GM18502 (cell line): ENCODE results near the gene AGBL4.

ENCODE experiments used
- ATAC-seq: cut with Tn5 transposase; IDR thresholded peaks from one replicate; pipeline ENCODE4 v1.9.1; 2021; ENCODE audit warnings: mild to moderate bottlenecking; ENCODE audit not compliant: unreplicated experiment, poor library complexity

Gene AGBL4

DNA sequence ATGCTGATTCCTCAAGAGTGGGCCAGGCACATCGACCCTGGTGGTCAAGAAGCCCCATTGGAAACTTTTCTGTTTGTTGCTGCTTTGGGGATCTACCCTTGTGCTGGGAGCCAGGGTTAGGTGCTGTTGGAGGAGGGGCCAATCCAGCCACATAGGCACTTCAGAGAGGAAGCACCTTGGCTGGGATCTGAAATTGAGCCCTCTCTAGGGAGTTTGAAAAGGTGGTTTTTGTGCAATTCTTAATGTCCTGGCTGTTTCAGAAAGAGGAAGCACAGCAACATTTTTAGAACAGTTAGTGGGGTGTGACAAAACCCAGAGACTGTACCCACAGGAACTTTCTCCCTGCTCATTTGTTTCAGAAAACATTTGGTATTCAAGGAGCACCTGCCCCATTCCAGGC lies 1229.9 kb downstream of the AGBL4 start:
- ATAC-seq = peak; percentile 88

DNA sequence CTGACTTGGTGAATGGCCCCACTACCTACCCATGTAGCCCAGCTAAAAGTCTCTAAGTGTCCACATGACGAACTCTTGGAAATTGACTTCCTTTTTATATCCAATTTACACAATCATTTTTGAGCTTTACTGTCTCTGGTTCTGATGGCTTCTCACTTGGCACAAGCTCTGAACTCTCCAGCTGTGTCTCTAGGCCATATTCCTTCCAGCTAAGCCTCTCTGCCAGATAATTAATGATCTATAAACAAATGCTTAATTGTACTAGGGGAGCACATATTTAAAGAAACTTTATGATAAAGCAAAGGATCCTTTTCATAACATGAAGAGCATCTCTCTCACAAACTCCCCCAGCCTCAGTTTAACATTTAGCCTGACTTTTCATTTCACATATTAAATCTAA lies 1230.8 kb downstream of the AGBL4 start:
- ATAC-seq = no peak

DNA sequence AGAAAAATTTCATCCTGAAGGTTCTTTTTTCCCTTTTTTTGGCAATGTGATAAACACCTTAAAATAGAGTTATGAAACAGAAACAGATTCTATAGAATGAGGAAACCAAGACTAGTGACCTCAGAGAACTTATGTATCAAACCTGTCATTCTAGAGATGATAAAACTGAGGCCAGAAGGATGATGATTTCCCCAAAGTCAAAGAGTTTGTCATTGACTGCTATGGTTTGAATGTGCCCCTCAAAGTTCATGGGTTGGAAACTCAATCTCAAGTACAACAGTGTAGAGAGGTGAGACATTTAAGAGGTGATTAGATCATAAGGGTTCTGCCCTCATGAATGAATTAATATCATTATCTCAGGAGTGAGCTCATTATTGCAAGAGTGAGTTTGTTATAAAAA lies 1233.4 kb downstream of the AGBL4 start:
- ATAC-seq = peak; percentile 45

DNA sequence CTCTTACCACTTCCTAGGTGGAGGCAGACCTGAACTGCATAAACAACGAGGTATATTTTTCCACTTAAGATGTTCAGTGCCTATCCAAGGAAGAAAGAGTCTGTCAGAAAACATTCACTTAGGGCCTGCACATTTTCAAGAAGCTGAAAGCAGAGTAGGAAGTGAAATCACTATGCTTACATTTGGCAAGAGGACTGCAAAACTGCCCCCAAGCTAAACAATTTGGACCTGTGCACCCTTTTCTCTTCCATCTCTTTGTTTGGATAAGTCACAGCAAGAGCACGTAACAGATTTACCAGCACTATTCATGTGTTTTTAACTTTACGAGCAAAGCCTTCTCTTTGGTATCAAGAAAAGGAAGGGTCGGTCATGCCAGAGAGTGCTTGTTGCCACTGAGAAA lies 1233.9 kb downstream of the AGBL4 start:
- ATAC-seq = peak; percentile 13

DNA sequence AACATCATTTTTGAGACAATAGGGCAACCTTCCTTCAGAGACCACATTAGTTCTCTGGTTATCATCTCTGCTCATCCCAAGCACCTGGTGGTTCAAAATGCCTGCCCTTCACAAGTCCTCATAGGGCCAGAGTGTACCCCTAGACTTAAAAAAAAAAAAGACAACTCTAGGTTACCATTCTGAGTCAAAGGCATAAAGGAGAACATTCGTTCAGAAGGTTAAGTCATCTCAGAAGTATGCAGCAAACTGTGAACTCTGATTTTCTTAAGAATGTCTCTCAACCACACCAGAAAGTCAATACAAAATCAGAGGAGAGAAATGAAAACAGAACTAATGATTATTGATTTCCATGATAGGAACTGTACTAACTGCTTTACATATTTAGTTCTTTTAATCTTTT lies 1237.9 kb downstream of the AGBL4 start:
- peak; percentile 67 for ATAC-seq

DNA sequence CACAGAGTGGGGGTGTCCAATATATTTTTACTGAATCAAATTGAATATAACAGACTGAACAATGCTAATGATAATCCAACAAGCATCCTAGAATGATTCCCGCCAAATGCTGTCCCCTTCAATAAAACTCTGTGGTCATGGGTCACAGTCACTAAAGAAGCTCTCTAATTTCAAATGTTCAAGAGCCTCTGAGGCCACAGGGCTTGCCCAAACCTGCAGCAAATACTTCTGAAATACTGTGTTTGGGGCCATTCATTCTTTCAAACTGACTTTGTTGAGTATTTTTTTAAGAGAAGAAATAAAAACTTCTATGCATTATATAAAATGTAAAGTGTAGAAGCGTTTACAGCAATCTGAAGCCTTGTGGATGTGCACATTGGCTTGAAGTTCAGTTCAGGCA lies 1239.5 kb downstream of the AGBL4 start:
- no peak for ATAC-seq

DNA sequence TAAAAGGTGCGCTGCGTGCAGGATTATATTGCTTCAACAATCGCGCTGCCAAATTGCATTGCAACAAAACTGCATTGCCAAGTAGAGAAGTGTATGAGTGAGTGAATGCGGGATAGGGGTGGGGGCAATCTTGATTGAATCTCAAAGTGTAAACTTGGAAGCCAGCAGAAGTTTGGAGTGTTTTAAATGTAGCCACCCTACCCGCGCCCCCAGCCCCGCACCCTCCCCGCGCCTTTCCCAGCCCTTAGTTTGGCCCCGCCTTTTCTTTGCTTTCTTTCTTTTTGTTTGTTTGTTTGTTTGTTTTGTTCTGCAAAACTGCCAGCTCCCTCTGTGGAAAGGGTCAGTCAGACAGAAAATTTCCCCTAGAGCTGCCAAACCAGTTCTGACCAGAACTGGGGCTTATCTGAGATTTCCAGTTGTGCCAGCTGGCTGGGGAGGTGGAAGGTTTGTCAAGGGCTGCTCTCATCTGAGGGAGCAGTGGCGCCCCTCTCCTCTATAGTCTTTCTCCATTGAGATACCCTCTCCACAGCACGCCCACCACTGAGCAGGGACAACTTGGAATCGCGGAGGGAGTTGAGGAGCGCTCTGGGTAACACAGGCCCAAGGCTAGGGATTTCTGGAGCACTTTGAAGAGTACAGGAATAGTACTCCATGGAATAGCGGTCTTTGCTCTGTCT lies 1246.4 kb downstream of the AGBL4 start:
- ATAC-seq = no peak

DNA sequence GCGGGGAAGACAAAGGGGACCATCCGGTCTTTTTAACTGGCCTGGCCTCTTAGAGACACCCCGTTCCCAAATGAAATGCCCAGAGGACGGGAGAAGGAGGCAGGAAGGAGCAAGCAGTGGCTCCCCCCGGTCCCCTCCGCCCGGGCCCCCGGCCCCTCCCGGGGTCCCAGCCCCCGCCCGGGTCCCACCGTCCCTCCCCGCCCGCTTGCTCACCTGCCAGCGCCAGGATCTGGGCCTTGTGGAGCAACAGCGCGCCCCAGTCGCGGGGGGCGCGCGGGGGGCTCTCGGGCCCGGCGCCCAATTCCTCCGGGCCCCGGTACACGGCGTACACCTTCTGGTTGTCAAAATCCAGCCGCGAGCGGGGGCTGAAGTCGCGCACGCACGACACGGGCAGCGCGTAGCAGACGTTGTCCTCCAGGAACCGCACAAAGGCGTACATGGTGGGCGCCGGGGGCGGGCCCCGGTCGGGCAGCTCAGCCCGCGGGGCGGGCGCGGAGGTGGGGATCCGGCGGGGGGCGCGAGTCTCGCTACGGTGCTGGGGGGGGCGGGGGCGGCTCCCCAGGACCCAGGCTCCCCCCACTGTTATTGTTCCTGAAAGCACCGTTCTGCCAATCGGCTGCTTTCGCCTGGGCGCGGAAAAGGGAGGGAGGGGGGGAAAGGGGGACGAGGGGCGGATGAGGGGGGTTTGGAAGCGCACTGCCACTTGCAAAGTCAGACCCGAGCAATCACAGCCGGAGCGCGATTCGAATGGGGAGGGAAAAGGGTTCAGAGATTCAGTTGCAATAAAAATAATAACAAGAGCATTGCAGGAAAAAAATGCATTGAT lies 1247.1 kb downstream of the AGBL4 start, which contains the start of gene BEND5:
BEND5 (minus strand) TSS at position 499 of the 826 bp plus-strand sequence; CDS start at position 439, 60 bp downstream.
- ATAC-seq = peak; percentile 40

DNA sequence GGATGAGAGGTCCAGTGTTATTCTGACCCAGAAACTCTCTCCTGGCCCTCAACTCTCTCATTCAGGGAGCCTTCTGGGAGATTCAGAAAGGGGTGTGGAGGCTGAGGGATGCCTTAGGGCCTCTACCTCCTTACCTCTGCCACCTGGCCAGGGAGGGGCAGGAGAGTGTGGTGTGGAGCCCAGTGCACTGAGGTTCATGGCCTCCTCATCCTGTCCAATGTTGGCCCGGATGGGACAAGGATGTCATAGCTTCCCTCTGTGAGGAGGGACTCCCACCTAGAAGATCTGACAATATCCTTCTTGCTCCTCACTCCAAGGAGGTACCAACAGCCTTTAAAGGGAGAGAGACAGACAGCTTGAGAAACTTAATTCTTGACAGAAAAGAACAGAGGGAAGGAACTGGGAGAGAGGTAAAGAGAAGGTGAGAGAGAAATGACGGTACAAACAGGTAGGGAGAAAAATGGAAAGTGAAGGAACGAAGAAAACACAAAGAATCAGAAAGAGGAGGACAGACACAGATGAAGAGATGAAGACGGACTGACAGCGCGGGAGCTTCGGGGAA lies 1247.8 kb downstream of the AGBL4 start:
- no peak for ATAC-seq

DNA sequence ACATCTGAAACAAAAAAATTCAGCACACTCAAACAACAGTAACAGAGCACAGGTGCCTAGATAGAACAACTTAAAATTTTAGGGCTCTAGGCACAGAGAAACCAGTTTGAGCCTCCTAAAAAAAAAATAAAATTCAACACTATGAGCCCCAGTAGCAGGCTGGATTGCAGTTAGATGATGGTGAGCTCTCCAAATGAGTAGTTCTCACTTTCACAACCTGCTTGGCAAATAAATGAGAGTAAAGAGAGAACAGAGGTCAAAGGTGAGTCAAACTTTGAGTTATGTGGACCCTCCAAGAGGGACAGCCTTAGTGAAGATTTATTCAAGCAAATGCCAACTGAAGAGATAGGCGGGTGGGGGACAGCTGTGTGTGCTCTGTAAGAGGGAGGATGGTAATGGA lies 1250.6 kb downstream of the AGBL4 start:
- ATAC-seq = peak; percentile 66

DNA sequence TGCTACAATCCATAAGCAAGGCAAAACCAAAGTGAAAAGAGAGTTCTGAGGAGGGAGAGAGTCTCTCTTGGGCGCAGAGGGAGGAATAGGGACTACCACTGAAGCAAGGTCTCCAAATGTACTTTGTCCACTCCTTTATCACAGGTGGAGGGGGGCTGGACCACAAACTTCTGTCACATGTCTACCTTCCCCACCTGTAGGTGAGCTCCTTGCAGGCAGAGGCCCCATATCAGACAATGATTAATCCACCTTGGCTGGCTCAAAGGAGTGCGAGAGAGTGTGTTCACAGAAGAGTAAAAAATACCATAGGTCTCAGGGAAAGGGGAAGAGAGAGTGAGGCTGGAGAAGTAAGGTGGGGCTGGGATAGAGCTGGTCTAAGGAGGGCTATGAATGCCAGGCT lies 1251.5 kb downstream of the AGBL4 start:
- ATAC-seq = no peak

DNA sequence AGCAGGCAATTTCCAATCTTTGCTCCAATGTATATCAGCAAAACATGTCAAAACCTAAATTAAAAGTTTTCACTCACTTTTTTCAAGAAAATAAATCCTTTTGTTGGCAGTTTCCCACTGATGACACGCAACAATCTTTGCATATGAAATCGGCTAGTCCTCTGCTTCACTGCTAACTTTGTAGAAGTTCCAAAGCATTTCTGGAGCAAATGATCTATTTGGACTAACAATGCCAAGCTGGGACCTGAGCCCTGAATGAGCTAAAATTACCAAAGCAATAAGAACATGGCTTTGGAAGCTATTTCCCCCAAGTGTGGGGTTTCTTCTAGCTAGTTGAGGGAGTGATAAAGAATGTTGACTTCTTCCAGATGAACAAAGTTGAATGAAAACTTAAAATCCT lies 1252.2 kb downstream of the AGBL4 start:
- no peak for ATAC-seq

DNA sequence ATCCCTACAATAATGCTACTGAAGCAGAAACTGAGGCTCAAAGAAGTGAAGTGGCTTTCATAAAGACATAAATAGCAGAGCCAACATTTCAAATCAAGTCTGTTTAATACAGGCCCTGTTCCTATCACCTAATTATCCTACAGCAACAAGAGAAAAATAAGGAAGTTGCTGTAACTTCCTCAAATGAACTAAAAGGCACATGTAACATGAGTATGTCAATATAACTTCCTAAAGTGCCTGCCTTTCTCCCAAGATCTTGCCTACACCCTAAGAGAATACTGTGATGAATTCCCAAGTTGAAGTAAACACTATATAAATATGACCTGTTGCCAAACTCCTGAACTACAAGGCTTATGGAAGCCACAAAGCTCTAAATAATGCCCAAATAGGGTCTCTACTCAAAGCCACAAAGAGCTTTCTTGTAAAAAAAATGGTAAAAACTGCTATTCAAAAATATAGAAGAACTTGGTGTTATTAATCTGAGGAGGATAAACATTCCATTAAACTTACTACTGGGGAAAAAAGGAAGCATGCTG lies 1255.7 kb downstream of the AGBL4 start:
- no peak for ATAC-seq

DNA sequence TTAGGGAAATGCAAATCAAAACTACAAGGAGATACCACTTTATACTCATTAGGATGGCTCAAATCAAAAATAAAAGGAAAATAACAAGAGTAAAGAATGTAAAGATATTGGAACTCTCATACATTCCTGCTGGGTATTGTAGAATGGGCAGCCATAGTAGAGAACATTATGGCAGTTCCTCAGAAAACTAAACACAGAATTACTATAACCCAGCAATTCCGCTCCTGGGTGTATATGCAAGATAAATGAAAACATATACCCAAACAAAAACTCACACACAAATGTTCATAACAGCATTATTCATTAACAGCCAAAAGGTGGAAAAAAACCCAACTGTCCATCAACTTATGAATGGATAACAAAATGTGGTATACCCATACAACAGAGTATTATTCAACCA lies 1258.4 kb downstream of the AGBL4 start:
- ATAC-seq = no peak

DNA sequence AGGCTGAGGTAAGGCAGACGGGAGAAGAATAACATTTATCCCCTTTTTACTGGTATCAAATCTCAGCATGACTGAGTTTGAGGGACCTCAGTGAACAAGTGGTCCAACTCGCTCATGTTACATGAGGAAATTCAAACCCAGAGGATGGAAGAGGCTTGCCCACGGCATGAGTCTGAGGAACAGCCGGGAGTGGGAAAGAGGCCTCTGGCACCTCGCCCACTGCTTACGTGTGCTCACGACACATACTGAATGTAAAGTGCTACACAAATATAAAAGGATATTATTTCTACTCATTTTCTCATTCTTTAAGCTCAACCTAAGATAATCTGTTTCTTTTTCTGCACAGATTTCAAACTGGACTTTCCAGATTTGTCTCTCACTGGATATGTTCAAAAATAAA lies 1261.8 kb downstream of the AGBL4 start:
- no peak for ATAC-seq

DNA sequence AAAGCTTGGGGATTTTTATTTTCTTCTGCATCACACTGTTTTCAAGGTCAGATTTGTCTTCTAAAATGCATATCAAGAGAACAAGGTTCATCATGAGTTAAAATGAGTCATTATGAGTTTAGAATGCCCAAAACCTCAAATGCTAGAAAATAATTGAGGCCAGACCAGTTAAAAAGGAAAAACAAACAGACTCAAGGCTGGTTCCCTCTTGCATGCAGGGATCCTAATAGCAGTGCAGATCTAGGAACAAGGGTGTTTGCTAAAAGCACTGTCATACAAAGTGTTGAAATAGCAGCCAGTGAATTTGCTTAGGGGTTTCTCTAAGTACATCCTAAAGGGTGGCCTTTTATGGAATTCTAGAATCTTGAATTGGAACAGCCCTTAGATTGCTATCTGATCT lies 1262.3 kb downstream of the AGBL4 start:
- ATAC-seq = no peak

DNA sequence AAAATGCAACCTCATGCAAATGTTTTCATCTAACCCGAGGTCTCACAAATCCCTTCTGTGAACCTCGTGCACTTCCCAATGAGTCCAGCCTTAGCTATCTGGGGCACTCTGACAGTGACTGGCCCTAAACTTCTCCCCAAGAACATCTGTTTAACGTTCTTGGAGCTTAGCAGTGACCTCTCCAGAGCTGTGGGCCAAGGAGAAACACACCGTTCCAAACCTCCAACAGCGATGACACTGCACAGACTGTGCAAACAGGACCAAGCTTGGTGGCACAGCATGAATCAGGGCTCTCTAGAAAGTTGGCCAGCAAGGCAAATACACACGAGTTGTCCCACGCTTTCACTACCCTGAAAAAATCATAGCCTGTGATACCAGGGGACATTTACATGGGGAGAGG lies 1262.9 kb downstream of the AGBL4 start:
- ATAC-seq = no peak

DNA sequence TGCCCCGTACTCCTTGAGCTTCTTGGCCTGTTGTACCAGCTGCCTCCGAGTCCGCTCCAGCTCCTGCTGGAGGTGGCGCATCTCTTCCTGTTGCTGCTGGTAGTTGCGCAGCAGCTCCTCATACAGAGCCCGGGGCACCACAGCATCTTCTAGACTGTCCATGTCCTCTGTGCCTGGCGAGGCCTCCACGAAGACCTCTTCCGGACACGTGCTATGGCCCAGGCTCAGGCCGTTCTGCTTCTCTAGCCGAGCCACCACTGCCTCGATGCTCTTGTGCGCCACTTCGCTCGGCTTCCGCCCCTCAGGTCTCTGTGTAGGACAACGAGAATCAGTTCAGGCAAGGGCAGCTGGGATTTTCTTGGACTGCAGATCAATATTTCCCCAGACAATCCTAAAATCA lies 1264.8 kb downstream of the AGBL4 start:
- no peak for ATAC-seq

DNA sequence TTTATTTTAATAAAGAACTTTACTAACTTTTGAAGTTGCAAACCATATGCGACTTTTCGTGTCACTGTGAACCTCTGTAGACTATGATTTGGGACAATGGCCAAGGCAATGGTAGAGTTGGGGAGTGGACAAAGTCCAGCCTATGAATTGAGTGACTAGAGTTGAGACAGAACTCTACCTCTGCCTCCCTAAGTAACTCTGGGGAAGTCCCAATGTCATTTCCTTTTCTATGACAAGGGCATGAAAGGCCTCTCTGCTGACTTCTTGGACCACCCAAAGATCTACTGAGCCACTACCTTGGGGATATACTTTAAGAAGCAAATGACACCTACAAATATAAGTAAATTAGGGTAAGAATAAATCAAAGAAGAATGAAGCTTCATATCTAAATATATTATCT lies 1266.4 kb downstream of the AGBL4 start:
- ATAC-seq = peak; percentile 55

DNA sequence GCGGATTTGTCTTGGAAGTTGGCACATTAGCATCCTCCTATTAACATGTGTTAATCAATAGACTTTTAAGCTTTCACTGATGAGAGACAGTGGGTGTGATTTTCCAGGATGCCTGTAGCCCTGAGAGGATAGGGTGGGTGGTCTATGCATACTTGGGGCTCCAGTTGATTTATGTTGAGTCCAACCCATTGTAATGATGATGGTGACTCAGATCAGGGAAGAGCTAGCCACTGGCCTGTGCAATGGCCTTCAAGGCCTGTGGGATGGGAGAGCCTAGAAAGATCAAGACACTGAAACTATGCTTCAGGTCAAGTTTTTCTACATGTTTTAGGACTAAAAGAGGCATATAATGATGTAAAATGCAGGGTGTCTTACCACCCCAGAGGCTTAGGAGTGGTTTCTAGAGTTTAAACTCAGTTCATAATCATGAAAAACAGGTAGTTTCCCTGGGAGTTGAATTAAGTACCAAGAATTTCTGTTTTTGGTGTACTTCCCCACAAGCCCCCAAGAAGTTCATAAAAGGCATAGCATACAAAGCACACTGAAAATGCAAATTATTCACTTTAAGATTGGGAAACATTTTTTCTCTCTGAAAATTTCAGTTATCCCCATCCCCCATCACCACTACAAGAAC lies 1267.0 kb downstream of the AGBL4 start:
- peak; percentile 59 for ATAC-seq

DNA sequence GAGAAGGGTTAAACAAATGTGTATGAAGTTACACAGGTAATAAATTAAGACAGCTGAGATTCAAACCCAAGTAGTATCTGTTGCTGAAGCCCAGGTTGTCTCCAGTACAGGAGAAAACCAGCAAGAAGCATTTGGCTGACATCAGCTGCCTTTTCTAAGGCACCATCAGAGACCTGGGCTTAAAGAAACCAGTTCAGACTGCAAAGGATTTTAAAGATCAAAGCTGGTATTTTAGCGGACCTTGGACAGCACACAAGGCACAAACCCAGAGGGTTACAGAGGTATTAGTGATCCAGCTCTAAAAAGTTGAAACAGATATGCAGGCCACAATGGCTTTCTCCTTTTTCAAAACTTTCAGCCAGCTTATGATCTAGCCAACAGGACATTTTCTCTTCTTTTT lies 1270.5 kb downstream of the AGBL4 start:
- ATAC-seq = no peak
